ENCODE data around the gene MRPS6. TPM values are rescaled to one million over a fixed set of nuclear protein-coding genes. Genes with fewer than 3 reads are reported as not detected.

The MRPS6 gene
- total and polyA plus RNA-seq, 10 of the 15 experiments (the other 5 are each of a cell fraction or from before 2014, with no cell fraction given) = 32.5 to 232 (median 90.3) TPM

GRCh38 chr21:34191876-34192275, 118.5 kb downstream of the MRPS6 start:
- CTCF ChIA-PET = no interaction called here
- WGBS (ENCODE audit: insufficient coverage, insufficient replicate concordance, low lambda C conversion rate, missing lambda C conversion rate) = 93% methylated on average over 1 of the region's 1 CpG
- in situ Hi-C loops (cut with MboI) = no loop called here

More at GRCh38 chr21:34191876-34192275, 118.5 kb downstream of the MRPS6 start:
- Histone ChIP-seq H3K27me3 (replicated peaks in 1 of 2; ENCODE audit: control insufficient read depth in 2 of 2, insufficient read depth in 2 of 2, low read length in 1 of 2) (no peaks in the 10 kb centered on the region), H3K27ac (ENCODE audit: control insufficient read depth, insufficient read depth) (no peak overlapping the region), H3K79me2 (ENCODE audit: control insufficient read depth, insufficient read depth, low read length) (no peaks in the 10 kb centered on the region), H2AFZ (ENCODE audit: control insufficient read depth, low read depth, low read length) (no peak overlapping the region), H3K36me3 (ENCODE audit: control insufficient read depth in 2 of 2, insufficient read depth in 2 of 2, low read length in 1 of 2) (no peaks in the 10 kb centered on the region), H3K4me1 (ENCODE audit: control insufficient read depth, insufficient read depth, low read length) (peaks cover 4% of the 10 kb centered on the region), H3K9me3 (replicated peaks; ENCODE audit: control insufficient read depth, insufficient read depth, low read length) (peaks cover 2% of the 10 kb centered on the region; the same call in 1 of the 3 replicates), H3K4me3 (no peak overlapping the region), H4K20me1 (ENCODE audit: control insufficient read depth, insufficient read depth) (no peaks in the 10 kb centered on the region), H3K4me2 (ENCODE audit: control insufficient read depth, insufficient read depth) (no peak overlapping the region), H3K9ac (ENCODE audit: control insufficient read depth, insufficient read depth, low read length) (no peak overlapping the region)
- DNase-seq (ENCODE audit: low read depth, low spot score) (no peak), FAIRE-seq (no peak), ATAC-seq (no peak)
- ChIA-PET POLR2A (no interaction called here), RAD21 (ENCODE audit: unreplicated experiment) (no interaction called here), SMC1A (ENCODE audit: uncharacterized antibody, unreplicated experiment) (no interaction called here)
- intact Hi-C loops (cut with micrococcal nuclease; ENCODE audit: unreplicated experiment) = no loop called here
- TF ChIP-seq NBN (IDR thresholded peaks at IDR 0.05) (no peak), ATF7 (IDR thresholded peaks at IDR 0.05; ENCODE audit: low read depth) (no peak), ZNF24 (IDR thresholded peaks at IDR 0.05) (no peak), POLR2AphosphoS5 (IDR thresholded peaks at IDR 0.05; ENCODE audit: low read length) (no peak), LARP7 (IDR thresholded peaks at IDR 0.05) (no peak)
- TF ChIP-seq, protein P1, sequence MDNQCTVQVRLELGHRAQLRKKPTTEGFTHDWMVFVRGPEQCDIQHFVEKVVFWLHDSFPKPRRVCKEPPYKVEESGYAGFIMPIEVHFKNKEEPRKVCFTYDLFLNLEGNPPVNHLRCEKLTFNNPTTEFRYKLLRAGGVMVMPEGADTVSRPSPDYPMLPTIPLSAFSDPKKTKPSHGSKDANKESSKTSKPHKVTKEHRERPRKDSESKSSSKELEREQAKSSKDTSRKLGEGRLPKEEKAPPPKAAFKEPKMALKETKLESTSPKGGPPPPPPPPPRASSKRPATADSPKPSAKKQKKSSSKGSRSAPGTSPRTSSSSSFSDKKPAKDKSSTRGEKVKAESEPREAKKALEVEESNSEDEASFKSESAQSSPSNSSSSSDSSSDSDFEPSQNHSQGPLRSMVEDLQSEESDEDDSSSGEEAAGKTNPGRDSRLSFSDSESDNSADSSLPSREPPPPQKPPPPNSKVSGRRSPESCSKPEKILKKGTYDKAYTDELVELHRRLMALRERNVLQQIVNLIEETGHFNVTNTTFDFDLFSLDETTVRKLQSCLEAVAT (IDR thresholded peaks at IDR 0.05) = no peak
- TF ChIP-seq, protein P2, sequence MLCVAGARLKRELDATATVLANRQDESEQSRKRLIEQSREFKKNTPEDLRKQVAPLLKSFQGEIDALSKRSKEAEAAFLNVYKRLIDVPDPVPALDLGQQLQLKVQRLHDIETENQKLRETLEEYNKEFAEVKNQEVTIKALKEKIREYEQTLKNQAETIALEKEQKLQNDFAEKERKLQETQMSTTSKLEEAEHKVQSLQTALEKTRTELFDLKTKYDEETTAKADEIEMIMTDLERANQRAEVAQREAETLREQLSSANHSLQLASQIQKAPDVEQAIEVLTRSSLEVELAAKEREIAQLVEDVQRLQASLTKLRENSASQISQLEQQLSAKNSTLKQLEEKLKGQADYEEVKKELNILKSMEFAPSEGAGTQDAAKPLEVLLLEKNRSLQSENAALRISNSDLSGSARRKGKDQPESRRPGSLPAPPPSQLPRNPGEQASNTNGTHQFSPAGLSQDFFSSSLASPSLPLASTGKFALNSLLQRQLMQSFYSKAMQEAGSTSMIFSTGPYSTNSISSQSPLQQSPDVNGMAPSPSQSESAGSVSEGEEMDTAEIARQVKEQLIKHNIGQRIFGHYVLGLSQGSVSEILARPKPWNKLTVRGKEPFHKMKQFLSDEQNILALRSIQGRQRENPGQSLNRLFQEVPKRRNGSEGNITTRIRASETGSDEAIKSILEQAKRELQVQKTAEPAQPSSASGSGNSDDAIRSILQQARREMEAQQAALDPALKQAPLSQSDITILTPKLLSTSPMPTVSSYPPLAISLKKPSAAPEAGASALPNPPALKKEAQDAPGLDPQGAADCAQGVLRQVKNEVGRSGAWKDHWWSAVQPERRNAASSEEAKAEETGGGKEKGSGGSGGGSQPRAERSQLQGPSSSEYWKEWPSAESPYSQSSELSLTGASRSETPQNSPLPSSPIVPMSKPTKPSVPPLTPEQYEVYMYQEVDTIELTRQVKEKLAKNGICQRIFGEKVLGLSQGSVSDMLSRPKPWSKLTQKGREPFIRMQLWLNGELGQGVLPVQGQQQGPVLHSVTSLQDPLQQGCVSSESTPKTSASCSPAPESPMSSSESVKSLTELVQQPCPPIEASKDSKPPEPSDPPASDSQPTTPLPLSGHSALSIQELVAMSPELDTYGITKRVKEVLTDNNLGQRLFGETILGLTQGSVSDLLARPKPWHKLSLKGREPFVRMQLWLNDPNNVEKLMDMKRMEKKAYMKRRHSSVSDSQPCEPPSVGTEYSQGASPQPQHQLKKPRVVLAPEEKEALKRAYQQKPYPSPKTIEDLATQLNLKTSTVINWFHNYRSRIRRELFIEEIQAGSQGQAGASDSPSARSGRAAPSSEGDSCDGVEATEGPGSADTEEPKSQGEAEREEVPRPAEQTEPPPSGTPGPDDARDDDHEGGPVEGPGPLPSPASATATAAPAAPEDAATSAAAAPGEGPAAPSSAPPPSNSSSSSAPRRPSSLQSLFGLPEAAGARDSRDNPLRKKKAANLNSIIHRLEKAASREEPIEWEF (IDR thresholded peaks at IDR 0.05; ENCODE audit: insufficient replicate concordance, low read depth, low read length) = no peak
- TF ChIP-seq, protein P3, sequence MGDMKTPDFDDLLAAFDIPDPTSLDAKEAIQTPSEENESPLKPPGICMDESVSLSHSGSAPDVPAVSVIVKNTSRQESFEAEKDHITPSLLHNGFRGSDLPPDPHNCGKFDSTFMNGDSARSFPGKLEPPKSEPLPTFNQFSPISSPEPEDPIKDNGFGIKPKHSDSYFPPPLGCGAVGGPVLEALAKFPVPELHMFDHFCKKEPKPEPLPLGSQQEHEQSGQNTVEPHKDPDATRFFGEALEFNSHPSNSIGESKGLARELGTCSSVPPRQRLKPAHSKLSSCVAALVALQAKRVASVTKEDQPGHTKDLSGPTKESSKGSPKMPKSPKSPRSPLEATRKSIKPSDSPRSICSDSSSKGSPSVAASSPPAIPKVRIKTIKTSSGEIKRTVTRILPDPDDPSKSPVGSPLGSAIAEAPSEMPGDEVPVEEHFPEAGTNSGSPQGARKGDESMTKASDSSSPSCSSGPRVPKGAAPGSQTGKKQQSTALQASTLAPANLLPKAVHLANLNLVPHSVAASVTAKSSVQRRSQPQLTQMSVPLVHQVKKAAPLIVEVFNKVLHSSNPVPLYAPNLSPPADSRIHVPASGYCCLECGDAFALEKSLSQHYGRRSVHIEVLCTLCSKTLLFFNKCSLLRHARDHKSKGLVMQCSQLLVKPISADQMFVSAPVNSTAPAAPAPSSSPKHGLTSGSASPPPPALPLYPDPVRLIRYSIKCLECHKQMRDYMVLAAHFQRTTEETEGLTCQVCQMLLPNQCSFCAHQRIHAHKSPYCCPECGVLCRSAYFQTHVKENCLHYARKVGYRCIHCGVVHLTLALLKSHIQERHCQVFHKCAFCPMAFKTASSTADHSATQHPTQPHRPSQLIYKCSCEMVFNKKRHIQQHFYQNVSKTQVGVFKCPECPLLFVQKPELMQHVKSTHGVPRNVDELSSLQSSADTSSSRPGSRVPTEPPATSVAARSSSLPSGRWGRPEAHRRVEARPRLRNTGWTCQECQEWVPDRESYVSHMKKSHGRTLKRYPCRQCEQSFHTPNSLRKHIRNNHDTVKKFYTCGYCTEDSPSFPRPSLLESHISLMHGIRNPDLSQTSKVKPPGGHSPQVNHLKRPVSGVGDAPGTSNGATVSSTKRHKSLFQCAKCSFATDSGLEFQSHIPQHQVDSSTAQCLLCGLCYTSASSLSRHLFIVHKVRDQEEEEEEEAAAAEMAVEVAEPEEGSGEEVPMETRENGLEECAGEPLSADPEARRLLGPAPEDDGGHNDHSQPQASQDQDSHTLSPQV (IDR thresholded peaks at IDR 0.05) = no peak
- BruUV-seq (replicated peaks) = no TSS peak

Measured in GM12878 (cell line).